ENCODE results near the gene ZBTB39.
"Not testable (repeated sequence)": the region's sequence is repeated elsewhere in the genome, so short reads cannot be mapped to it uniquely, and the experiment has no call there.

ZBTB39 gene

GRCh38 chr12:57031789-57032188 lies 25.4 kb upstream of the ZBTB39 start:
- no peak for DNase-seq (ENCODE audit: low read depth, low spot score)

- no peak for DNase-seq (ENCODE audit: low read depth, low spot score)
These were observed 24.9 kb upstream of the ZBTB39 start for GRCh38 chr12:57031138-57031725.

GRCh38 chr12:57029457-57029856 lies 23.1 kb upstream of the ZBTB39 start:
- DNase-seq (ENCODE audit: low read depth, low spot score) = no peak

GRCh38 chr12:57027805-57028153 lies 21.4 kb upstream of the ZBTB39 start:
- DNase-seq (ENCODE audit: low read depth, low spot score) = no peak

GRCh38 chr12:57027011-57027804 lies 20.9 kb upstream of the ZBTB39 start:
- no peak for DNase-seq (ENCODE audit: low read depth, low spot score)

GRCh38 chr12:57025196-57025595 lies 18.9 kb upstream of the ZBTB39 start:
- no peak for DNase-seq (ENCODE audit: low read depth, low spot score)

GRCh38 chr12:57022324-57022723 lies 16.0 kb upstream of the ZBTB39 start:
- not testable (repeated sequence) for DNase-seq (ENCODE audit: low read depth, low spot score)

- no peak for DNase-seq (ENCODE audit: low read depth, low spot score)
These were observed 13.8 kb upstream of the ZBTB39 start for GRCh38 chr12:57019983-57020719.

GRCh38 chr12:57018906-57019305 lies 12.6 kb upstream of the ZBTB39 start:
- no peak for DNase-seq (ENCODE audit: low read depth, low spot score)

- not testable (repeated sequence) for DNase-seq (ENCODE audit: low read depth, low spot score)
These were observed 12.0 kb upstream of the ZBTB39 start for GRCh38 chr12:57018353-57018752.

- no peak for DNase-seq (ENCODE audit: low read depth, low spot score)
These were observed 10.0 kb upstream of the ZBTB39 start, which contains the start of gene TAC3 for GRCh38 chr12:57016348-57016747. TAC3 (minus strand) TSS chr12:57016529; CDS start chr12:57015797, 732 bp downstream.

GRCh38 chr12:57012600-57013465 lies 6.5 kb upstream of the ZBTB39 start:
- no peak for DNase-seq (ENCODE audit: low read depth, low spot score)

GRCh38 chr12:57011438-57012424 lies 5.4 kb upstream of the ZBTB39 start:
- no peak for DNase-seq (ENCODE audit: low read depth, low spot score)

GRCh38 chr12:57010627-57011247 lies 4.4 kb upstream of the ZBTB39 start:
- DNase-seq (ENCODE audit: low read depth, low spot score) = no peak

- no peak for DNase-seq (ENCODE audit: low read depth, low spot score)
These were observed 3.7 kb upstream of the ZBTB39 start for GRCh38 chr12:57009949-57010626.

GRCh38 chr12:57008178-57008577 lies 1.8 kb upstream of the ZBTB39 start:
- no peak for DNase-seq (ENCODE audit: low read depth, low spot score)

GRCh38 chr12:57006809-57007475 lies 596 bp upstream of the ZBTB39 start:
- no peak for DNase-seq (ENCODE audit: low read depth, low spot score)

- no peak for DNase-seq (ENCODE audit: low read depth, low spot score)
These were observed 1.7 kb downstream of the ZBTB39 start for GRCh38 chr12:57004651-57005050.

- no peak for DNase-seq (ENCODE audit: low read depth, low spot score)
These were observed 3.0 kb downstream of the ZBTB39 start for GRCh38 chr12:57003395-57003794.

Measured in iPS DF 19.7 (cell line).